HG02610 (cell line): Measurements from ENCODE around the gene CREB3L4.

Experiments
- ATAC-seq: cut with Tn5 transposase; IDR thresholded peaks from one replicate; pipeline ENCODE4 v1.9.1; 2021; ENCODE audit warnings: mild to moderate bottlenecking, moderate library complexity; ENCODE audit not compliant: unreplicated experiment

The CREB3L4 gene

GRCh38 chr1:153936011-153936802 is 31.5 kb upstream of the CREB3L4 start:
- ATAC-seq, result no peak

- no peak for ATAC-seq
These were observed 30.4 kb upstream of the CREB3L4 start for GRCh38 chr1:153937331-153937730.

DNA sequence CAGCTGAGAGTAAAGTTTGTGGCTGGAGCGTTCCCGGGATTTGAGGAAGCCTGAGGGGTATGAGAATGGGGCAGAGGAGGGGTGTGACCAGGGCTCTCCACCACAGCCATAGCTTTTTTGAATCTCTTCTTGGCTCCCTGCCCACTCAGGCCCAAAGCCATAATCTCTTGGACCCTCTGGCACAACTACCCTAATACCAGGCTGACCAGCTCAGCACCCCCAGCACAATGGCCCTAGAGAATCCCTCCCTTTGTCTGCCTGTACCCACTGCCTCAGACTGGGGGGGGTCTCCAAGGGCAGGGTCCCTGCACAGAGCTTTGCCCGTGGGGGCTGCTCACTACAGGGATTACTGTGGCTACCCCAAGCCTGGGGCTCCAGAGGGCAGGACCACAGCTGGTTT is 28.7 kb upstream of the CREB3L4 start:
- no peak for ATAC-seq

- ATAC-seq, result no peak
These were observed 28.2 kb upstream of the CREB3L4 start for GRCh38 chr1:153939476-153939875.

DNA sequence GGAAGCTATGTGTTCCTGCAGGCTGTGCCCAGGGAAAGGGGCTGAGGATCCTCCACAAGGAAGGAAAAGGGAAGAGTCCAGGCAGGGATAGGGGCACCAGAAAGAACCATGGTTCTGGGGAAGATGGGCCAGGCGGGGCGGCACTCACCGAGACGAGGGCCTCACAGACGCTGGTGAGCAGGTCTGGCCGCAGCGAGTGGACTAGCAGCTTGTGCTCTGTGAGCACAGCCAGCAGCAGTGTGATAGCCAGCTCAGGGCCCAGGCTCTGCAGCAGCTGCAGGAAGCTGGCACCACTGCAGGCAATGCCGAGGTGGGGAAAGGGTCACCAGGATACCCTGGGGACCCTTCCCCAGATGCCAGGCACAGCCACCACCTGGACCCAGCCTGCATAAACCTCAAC is 26.9 kb upstream of the CREB3L4 start:
- ATAC-seq, result no peak

GRCh38 chr1:153941826-153942725 is 25.6 kb upstream of the CREB3L4 start:
- ATAC-seq, result no peak

GRCh38 chr1:153942766-153943549 is 24.7 kb upstream of the CREB3L4 start:
- no peak for ATAC-seq

GRCh38 chr1:153944005-153944826 is 23.5 kb upstream of the CREB3L4 start:
- no peak for ATAC-seq

DNA sequence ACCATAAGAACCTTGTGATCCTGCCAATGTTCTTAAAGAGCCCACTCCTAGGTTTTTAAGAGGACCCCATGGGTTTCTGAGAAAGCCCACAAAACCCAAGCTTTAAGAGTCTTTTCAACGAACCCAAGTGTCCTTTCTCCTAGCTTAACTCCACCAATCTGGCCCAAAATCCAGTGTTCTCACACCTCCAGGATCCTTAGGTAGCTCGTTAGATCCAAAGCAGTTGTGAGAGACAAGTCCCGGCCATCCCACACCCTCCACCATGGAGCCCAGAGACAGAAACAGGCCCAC is 22.9 kb upstream of the CREB3L4 start:
- ATAC-seq, result no peak

DNA sequence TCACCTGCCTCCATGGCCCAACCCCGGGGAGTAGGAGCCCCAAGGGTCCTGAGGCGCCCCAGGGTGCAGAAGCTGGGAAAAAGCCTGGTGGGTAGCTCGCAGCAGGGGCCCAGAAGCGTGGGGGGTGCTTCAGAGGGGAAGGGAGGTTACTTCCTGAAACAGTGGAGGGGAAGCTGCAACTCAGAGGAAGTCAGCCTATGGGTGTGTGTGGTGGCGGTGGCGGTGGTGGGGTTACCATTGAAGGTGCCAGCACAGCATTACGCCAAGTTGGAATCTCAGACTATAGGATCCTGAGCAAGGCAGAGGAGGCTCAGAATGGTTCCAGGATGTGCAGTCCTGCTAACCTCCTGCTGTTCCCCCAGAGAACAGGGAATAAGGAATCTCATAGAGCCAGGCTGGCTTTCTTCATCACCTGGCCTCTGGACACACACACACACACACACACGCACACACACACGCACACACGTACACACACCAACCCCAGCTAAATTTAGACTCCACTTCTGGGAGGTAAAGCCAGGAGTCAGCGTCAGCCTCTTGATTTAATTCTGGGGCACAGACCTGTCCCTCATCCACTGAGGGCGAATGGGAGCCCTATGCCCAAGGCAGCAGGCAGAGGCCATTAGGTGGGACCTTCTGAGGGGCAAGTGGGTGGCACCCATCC is 22.4 kb upstream of the CREB3L4 start:
- ATAC-seq, result peak; percentile 23

GRCh38 chr1:153945795-153946621 is 21.7 kb upstream of the CREB3L4 start:
- peak; percentile 67 for ATAC-seq

GRCh38 chr1:153946622-153947241 is 21.0 kb upstream of the CREB3L4 start, which contains the start of gene DENND4B:
TSS of gene DENND4B (minus strand) at chr1:153946718. CDS start at chr1:153944374, 2,344 bp downstream.
- peak; percentile 61 for ATAC-seq

DNA sequence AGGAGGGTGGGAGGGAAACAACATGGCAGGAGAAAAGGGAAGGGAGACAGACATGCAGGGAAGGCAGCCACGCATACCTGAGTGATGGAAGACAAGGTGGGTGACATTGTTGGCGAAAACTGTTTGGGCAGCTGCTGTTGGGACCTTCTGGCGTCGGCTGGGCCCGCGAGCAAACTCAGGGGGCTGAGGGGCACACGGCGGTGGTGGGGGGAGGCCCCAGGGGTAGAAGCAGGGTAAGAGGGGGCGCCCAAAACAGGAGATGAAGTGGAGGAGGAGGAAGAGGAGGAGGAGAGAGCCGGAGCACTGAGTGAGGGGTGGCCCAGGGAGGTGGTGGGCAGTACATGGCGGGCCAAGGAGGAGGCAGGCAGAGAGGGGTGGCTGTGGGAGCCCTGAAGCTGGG is 16.5 kb upstream of the CREB3L4 start:
- ATAC-seq, result no peak

DNA sequence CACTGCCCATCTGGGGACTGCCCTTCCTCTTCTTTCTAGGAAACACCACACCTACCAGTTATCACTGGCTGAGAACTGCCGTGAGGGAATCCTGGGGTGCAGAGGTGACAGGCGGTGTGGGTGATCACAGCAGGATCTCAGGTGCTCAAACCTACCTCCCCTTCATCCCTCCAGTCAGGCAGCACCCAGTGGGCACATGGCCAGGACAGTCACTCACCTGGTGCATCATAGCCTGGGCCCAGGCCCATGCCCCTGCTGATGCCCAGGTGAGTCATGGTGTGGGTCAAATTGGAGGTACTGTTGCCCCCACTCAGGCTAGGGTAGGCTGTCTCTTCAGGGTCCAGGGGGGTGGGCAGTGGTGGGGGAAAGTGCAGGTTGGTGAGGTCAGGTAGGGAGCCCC is 15.9 kb upstream of the CREB3L4 start:
- no peak for ATAC-seq

- no peak for ATAC-seq
These were observed 13.8 kb upstream of the CREB3L4 start for GRCh38 chr1:153953859-153954365.

DNA sequence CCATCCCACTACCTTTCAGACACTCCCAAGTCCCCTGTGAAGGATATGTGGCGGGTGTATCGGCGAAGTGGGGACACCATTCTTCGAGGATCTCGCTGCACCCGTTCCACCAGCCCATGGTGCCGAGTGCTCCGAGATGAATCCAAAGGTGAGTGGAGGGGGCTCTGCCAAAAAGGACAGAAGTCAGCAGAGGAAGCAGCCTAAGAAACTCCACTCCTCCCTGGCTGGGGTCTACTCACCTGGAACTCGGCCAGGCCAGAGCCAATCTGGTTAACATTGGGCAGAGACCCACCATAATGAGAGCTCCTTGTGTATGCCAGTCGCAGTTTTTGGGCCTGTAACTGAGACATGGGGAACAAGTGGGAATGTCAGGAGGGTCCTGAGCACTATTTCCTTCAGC is 12.9 kb upstream of the CREB3L4 start:
- ATAC-seq, result no peak

DNA sequence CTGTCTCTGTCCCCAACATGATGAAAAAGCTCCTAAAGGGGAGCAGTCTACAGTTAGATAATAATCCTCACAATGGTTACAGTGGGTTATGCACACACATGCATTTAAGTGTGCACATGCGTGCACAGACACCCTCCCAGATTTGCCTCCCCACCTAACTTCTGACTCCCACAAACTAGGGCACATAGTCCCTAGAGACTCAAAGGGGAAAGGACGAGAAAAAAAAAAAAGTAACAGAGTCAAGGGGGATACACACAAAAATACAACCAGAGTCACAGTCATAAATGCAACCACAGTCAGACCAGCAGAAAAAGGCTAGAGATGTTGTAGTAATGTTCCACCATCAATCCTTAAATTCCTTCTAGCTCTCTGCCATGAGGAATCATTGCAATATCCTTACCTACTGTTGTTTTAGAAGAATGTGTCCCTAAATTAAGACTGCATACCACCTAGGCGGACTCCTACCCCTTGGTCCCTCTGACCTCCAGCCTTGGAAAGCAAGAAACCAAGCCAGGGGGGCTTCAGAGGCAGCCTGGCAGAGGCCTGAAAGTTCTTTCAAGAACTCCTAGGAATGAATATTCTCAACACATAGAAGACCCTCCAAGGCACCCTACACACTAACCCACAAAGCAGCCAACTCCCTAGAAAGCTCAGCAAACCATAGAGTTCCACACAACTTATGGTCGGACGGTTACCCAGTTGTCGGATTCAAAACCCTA is 10.5 kb upstream of the CREB3L4 start:
- no peak for ATAC-seq

- no peak for ATAC-seq
These were observed 10.0 kb upstream of the CREB3L4 start for GRCh38 chr1:153957744-153958110.
